Measurements from ENCODE around the gene TIGD1.
"Not testable (repeated sequence)": the region's sequence is repeated elsewhere in the genome, so short reads cannot be mapped to it uniquely, and the experiment has no call there.

Gene TIGD1

GRCh38 chr2:232538671-232539070 lies 11.7 kb downstream of the TIGD1 start:
- DNase-seq, result no peak

GRCh38 chr2:232537499-232537898 lies 12.9 kb downstream of the TIGD1 start:
- DNase-seq, result no peak

GRCh38 chr2:232537079-232537478 lies 13.3 kb downstream of the TIGD1 start:
- DNase-seq, result no peak

- no peak for DNase-seq
Measured at GRCh38 chr2:232535761-232536530, 14.4 kb downstream of the TIGD1 start.

GRCh38 chr2:232534940-232535651 lies 15.3 kb downstream of the TIGD1 start:
- no peak for DNase-seq

GRCh38 chr2:232533944-232534710 lies 16.2 kb downstream of the TIGD1 start:
- no peak for DNase-seq

- DNase-seq, result not testable (repeated sequence)
Measured at GRCh38 chr2:232532821-232533220, 17.5 kb downstream of the TIGD1 start.

GRCh38 chr2:232532419-232532818 lies 17.9 kb downstream of the TIGD1 start:
- no peak for DNase-seq

- DNase-seq, result no peak
Measured at GRCh38 chr2:232530626-232531260, 19.6 kb downstream of the TIGD1 start.

GRCh38 chr2:232529806-232530547 lies 20.4 kb downstream of the TIGD1 start:
- DNase-seq, result no peak

GRCh38 chr2:232528746-232529460 lies 21.5 kb downstream of the TIGD1 start:
- DNase-seq, result no peak

GRCh38 chr2:232527905-232528470 lies 22.4 kb downstream of the TIGD1 start:
- no peak for DNase-seq

- DNase-seq, result no peak
Measured at GRCh38 chr2:232526372-232526941, 23.9 kb downstream of the TIGD1 start.

- DNase-seq, result no peak
Measured at GRCh38 chr2:232525791-232526371, 24.5 kb downstream of the TIGD1 start, which contains the start of gene CHRND. CHRND (plus strand) TSS chr2:232526160; CDS start chr2:232526216, 56 bp downstream.

GRCh38 chr2:232525199-232525598 lies 25.2 kb downstream of the TIGD1 start:
- no peak for DNase-seq

- no peak for DNase-seq
Measured at GRCh38 chr2:232524771-232525170, 25.6 kb downstream of the TIGD1 start.

- DNase-seq, result no peak
Measured at GRCh38 chr2:232523682-232524597, 26.4 kb downstream of the TIGD1 start.

- DNase-seq, result no peak
Measured at GRCh38 chr2:232523402-232523681, 27.0 kb downstream of the TIGD1 start.

GRCh38 chr2:232522623-232523401 lies 27.5 kb downstream of the TIGD1 start:
- no peak for DNase-seq
